LNCAP (cell line): ENCODE data around the gene MMP8.

Source experiments
- CTCF ChIP-seq: fragments of 450-650 bp; IDR thresholded peaks from 2 replicates; pipeline ENCODE4 v1.5.1; 2017; ENCODE audit warnings: mild to moderate bottlenecking

The MMP8 gene

GRCh38 chr11:102685754-102686153 lies 39.0 kb downstream of the MMP8 start:
- TF ChIP-seq CTCF, result no peak

GRCh38 chr11:102685338-102685737 lies 39.4 kb downstream of the MMP8 start:
- TF ChIP-seq CTCF, result no peak

- no peak for TF ChIP-seq CTCF
These were observed 41.5 kb downstream of the MMP8 start for GRCh38 chr11:102683277-102683676.

GRCh38 chr11:102680945-102681344 lies 43.8 kb downstream of the MMP8 start:
- no peak for TF ChIP-seq CTCF

- TF ChIP-seq CTCF, result no peak
These were observed 46.7 kb downstream of the MMP8 start for GRCh38 chr11:102678022-102678421.

GRCh38 chr11:102676084-102676483 lies 48.7 kb downstream of the MMP8 start:
- TF ChIP-seq CTCF, result no peak

- TF ChIP-seq CTCF, result no peak
These were observed 55.1 kb downstream of the MMP8 start for GRCh38 chr11:102669664-102670063.

- TF ChIP-seq CTCF, result peak; percentile 88
These were observed 58.3 kb downstream of the MMP8 start for GRCh38 chr11:102666331-102666957.
